Uterus (tissue), 4 donors: ENCODE data around the gene NDUFS6. TPM values are rescaled to one million over a fixed set of nuclear protein-coding genes. Genes with fewer than 3 reads are reported as not detected.

Experiments used
- DNase-seq, 2 donors: peaks; one replicate each; pipeline ENCODE4 v3.0.0-alpha.2; 2019 to 2020
- H3K27ac ChIP-seq, 2 donors: fragments of 200-600 bp; sonication (generic); 1 replicate in 1 of 2; 2 replicates in 1 of 2; pipeline ENCODE4 v1.5.1; 2016 to 2018
- H3K27me3 ChIP-seq, 2 donors: fragments of 200-600 bp; sonication (generic); one replicate each; pipeline ENCODE4 v1.5.1; 2018 to 2019; ENCODE audit warnings: control low read depth in 1 of 2
- H3K36me3 ChIP-seq, 2 donors: fragments of 200-600 bp; sonication (generic); one replicate each; pipeline ENCODE4 v1.5.1; 2019; ENCODE audit warnings: control low read depth in 1 of 2
- H3K4me1 ChIP-seq, 2 donors: fragments of 200-600 bp; sonication (generic); one replicate each; pipeline ENCODE4 v1.5.1; 2018 to 2019; ENCODE audit warnings: control low read depth in 1 of 2
- H3K4me3 ChIP-seq, 2 donors: fragments of 200-600 bp; sonication (generic); 1 replicate in 1 of 2; 2 replicates in 1 of 2; pipeline ENCODE4 v1.5.1; 2018 to 2019; ENCODE audit warnings: mild to moderate bottlenecking in 1 of 2
- H3K9me3 ChIP-seq, 2 donors: fragments of 200-600 bp; sonication (generic); one replicate each; pipeline ENCODE4 v1.5.1; 2019; ENCODE audit warnings: control low read depth in 1 of 2
- POLR2A ChIP-seq, 2 donors: fragments of 450-650 bp; IDR thresholded peaks; one replicate each; pipeline ENCODE4 v1.6.1; 2016; ENCODE audit warnings: antibody characterized with exemption in 2 of 2, mild to moderate bottlenecking in 1 of 2, moderate library complexity in 1 of 2
- intact Hi-C: fragments of 100-400 bp; cut with DNase I; formaldehyde crosslinking; loops from one replicate; pipeline ENCODE4 v1.15.1; 2023; ENCODE audit warnings: low total_unique reads
- total RNA-seq, 4 donors: library from RNA; depleted of rRNA in 3 of 4; stranded (reverse); fragments of >200 nt in 3 of 4; gene quantifications; one replicate each; pipeline versions ENCODE4 v1.1.0 to v1.2.4, GENCODE V29; 2014 to 2023
- TF ChIP-seq, protein P1 (sequence below), 4 experiments: fragments of 200-600 bp in 2 of 4; fragments of 450-650 bp in 2 of 4; sonication (generic) in 2 of 4; IDR thresholded peaks; one replicate each; pipeline ENCODE4 v1.5.1; 2016 to 2019; ENCODE audit warnings: antibody characterized with exemption in 4 of 4, mild to moderate bottlenecking in 2 of 4, moderate library complexity in 1 of 4
- donor health status: DM: yes; HTN: yes; CAD: no.

The NDUFS6 gene
- total RNA-seq, 4 donors from 2014 or later: 8.5 to 17.9 (median 14.6) TPM

DNA sequence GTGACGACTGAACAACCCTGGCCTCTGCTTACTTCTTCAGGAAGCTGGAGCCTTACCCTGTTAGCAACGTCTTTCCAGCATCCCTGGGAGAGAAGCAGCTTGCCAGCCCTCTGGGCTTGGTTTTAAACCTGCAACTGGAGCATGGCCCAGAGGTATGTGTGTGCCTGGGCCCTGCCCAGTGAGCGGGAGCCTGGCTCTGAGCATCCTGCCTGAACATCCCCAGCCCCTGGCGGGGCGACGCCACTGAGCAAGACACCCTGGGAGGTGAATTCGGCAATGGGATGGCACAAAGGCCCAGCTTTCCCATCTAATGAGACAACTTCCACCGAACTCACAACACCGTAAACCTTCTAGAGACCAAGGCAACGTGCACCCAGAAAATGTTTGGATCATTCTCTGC is 57.9 kb downstream of the NDUFS6 start:
- TF ChIP-seq, protein P1, sequence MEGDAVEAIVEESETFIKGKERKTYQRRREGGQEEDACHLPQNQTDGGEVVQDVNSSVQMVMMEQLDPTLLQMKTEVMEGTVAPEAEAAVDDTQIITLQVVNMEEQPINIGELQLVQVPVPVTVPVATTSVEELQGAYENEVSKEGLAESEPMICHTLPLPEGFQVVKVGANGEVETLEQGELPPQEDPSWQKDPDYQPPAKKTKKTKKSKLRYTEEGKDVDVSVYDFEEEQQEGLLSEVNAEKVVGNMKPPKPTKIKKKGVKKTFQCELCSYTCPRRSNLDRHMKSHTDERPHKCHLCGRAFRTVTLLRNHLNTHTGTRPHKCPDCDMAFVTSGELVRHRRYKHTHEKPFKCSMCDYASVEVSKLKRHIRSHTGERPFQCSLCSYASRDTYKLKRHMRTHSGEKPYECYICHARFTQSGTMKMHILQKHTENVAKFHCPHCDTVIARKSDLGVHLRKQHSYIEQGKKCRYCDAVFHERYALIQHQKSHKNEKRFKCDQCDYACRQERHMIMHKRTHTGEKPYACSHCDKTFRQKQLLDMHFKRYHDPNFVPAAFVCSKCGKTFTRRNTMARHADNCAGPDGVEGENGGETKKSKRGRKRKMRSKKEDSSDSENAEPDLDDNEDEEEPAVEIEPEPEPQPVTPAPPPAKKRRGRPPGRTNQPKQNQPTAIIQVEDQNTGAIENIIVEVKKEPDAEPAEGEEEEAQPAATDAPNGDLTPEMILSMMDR (IDR thresholded peaks at IDR 0.05): no peak
- TF ChIP-seq POLR2A (IDR thresholded peaks at IDR 0.05): no peak
- Histone ChIP-seq H3K4me3 (no peak overlapping the region), H3K4me1 (no peaks in the 10 kb centered on the region), H3K9me3 (no peaks in the 10 kb centered on the region), H3K27me3 (peaks cover 0 to 6% of the 10 kb centered on the region in 2 donors), H3K36me3 (no peaks in the 10 kb centered on the region), H3K27ac (no peak overlapping the region)
- DNase-seq: no peak
- intact Hi-C loops: no loop called here

DNA sequence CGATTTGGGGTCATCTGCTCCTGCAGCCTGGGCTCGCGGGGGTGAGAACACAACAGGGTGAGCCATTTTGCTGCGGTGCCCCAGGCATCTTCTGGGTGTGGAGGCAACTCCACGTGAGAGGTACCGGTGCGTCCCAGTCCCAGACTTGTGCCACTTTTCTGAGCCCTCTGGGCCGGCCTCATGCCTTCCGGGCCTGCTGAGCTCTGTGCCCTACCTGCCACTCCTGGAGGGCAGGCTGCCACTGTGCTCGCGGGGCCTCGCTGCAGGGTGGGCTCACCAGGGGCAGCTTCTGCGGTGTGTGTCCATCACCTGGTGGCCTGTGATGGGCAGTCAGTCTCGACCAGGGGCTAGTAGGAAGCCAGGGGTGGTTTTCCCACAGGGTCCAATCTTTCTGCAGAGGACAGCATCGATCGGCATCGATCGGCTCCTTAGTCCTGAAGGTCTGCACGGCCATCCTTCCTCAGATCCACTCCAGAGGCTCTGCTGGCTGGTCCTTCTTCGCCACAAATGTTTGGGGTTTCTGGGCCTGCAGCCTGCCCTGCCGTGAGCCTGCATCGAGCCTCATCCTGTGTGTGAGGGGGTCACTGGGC is 58.9 kb downstream of the NDUFS6 start:
- peaks cover 0 to 6% of the 10 kb centered on the region in 2 donors for H3K27me3 ChIP-seq
- H3K4me3 ChIP-seq: no peak overlapping the region
- TF ChIP-seq, protein P1 (IDR thresholded peaks at IDR 0.05): no peak
- no peak for TF ChIP-seq POLR2A (IDR thresholded peaks at IDR 0.05)
- H3K27ac ChIP-seq: no peak overlapping the region
- H3K36me3 ChIP-seq: no peaks in the 10 kb centered on the region
- H3K9me3 ChIP-seq: no peaks in the 10 kb centered on the region
- H3K4me1 ChIP-seq: no peaks in the 10 kb centered on the region
- no peak for DNase-seq
- intact Hi-C loops: no loop called here

DNA sequence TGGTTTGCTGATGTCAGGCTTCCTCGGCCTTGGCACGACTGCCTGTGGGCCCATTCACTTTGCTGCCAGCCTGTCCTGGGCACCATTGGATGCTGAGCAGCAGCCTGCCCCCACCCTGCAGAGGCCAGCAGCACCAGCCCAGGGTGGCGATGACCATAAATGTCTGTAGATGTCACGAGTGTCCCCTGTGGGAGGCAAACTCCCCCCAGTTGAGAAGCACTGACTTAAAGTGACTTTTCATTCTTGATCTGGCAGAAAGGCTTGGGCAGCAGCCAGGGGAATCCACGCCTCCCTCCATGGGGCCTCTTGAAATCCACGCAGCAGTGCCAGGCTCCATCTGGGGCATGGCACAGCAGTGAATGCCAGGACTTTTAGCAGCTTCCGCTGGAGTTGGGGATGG is 59.7 kb downstream of the NDUFS6 start:
- H3K9me3 ChIP-seq: no peaks in the 10 kb centered on the region
- H3K4me1 ChIP-seq: no peaks in the 10 kb centered on the region
- TF ChIP-seq, protein P1 (IDR thresholded peaks at IDR 0.05): no peak
- no peak for TF ChIP-seq POLR2A (IDR thresholded peaks at IDR 0.05)
- H3K4me3 ChIP-seq: no peak overlapping the region
- peaks cover 0 to 6% of the 10 kb centered on the region in 2 donors for H3K27me3 ChIP-seq
- no peak for DNase-seq
- no peaks in the 10 kb centered on the region for H3K36me3 ChIP-seq
- intact Hi-C loops: no loop called here
- no peak overlapping the region for H3K27ac ChIP-seq

DNA sequence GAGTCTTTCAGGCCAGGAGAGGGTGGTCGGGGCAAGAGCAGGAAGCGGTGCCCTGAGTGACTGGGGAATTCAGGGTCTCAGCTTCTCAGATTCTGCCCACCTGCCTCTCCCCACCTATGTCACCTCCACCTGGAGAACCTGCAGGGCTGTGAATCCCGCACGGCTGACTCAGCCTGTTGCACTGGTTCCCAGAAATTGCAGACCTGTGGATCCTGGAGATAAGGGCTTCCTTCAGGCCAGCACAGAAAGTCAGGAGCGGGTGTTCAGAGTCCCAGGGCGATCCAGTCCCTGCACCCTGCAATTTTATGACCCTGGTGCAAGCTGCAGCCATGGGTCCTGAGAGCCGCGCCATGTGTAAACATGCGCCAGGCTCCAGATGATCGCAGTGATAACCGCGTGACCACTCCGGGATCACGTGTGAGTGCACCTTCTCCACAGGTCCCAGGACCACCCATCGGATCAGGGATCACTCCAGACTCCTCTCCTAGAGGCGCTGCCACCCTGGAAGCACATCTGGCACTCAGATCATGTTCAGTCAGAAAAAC is 63.8 kb downstream of the NDUFS6 start:
- TF ChIP-seq, protein P1 (IDR thresholded peaks at IDR 0.05): no peak
- no peak for TF ChIP-seq POLR2A (IDR thresholded peaks at IDR 0.05)
- intact Hi-C loops: no loop called here
- Histone ChIP-seq H3K27me3 (no peaks in the 10 kb centered on the region), H3K36me3 (no peaks in the 10 kb centered on the region), H3K4me1 (no peaks in the 10 kb centered on the region), H3K9me3 (no peaks in the 10 kb centered on the region), H3K27ac (no peak overlapping the region), H3K4me3 (no peak overlapping the region)
- DNase-seq: no peak

DNA sequence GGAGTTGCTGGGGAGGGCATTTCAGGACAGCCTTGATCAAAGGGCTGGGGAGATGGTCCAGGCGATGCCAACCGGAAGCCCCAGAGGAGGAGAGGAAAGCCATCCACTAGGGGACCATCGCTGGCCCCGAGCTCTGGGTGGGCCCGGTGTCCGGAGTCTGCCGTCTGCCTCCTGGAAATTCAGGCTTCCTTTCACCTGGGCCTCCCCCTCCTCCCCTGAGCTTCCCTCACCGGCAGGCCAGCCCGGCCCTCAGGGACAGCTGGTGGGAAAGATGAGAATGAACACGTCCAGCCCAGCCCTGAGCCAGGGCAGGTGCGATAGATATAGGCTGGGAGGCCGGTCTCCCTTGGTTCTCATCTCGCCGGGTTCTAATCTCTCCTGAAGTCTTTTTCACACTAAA is 64.3 kb downstream of the NDUFS6 start:
- Histone ChIP-seq H3K4me3 (no peak overlapping the region), H3K4me1 (no peaks in the 10 kb centered on the region), H3K36me3 (no peaks in the 10 kb centered on the region), H3K9me3 (no peaks in the 10 kb centered on the region), H3K27me3 (no peaks in the 10 kb centered on the region), H3K27ac (no peak overlapping the region)
- TF ChIP-seq POLR2A (IDR thresholded peaks at IDR 0.05): no peak
- TF ChIP-seq, protein P1 (IDR thresholded peaks at IDR 0.05): no peak
- intact Hi-C loops: no loop called here
- no peak for DNase-seq

Other genes with a start within 250 kb of the NDUFS6 start
- gene MRPL36, start 1.6 kb upstream of the NDUFS6 start, total RNA-seq: 100 to 1,000 TPM in 1 of 4 donors, 10 to 100 TPM in 3; 14.4 to 107 (median 31.6) TPM
- gene IRX4, start 81.5 kb downstream of the NDUFS6 start, total RNA-seq: not detected